AG08396 (cell line): ENCODE measurements around the gene PTBP1.
A peak's percentile ranks its signal among the peaks of the same experiment; 100 is the strongest.
"Not testable (repeated sequence)": the region's sequence is repeated elsewhere in the genome, so short reads cannot be mapped to it uniquely, and the experiment has no call there.

Source experiments
- DNase-seq: peaks from one replicate; pipeline ENCODE4 v3.0.0; 2012; ENCODE audit warnings: low spot score, mixed read lengths

PTBP1 gene

DNA sequence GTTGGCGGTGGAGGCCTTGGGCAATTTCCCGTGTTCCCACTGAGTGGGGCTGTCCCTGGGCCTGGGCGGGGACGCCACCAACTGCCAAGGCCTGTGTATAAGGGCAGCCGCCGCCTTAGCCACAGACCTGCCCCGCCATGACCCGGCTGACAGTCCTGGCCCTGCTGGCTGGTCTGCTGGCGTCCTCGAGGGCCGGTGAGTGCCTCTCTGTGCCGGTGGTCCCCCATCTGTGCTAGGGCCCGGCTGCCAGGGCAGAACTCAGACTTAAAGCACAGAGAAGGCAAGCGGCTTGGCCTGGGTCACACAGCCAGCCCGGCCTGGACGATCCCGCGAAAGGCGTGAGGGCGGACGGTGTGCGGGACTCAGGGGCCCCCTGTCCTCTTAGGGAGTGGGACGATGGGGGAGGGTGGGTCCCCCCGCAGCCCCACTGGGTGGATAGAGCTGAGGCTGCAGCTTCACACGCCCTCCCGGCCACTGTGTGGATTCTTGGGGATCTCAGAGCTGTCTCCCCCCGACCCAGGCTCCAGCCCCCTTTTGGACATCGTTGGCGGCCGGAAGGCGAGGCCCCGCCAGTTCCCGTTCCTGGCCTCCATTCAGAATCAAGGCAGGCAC lies 30.6 kb downstream of the PTBP1 start, which contains the start of gene AZU1:
Gene AZU1 (plus strand): TSS at position 128 of the 612 bp plus-strand sequence. CDS start 10 bp downstream, at position 138.
- DNase-seq, result no peak

DNA sequence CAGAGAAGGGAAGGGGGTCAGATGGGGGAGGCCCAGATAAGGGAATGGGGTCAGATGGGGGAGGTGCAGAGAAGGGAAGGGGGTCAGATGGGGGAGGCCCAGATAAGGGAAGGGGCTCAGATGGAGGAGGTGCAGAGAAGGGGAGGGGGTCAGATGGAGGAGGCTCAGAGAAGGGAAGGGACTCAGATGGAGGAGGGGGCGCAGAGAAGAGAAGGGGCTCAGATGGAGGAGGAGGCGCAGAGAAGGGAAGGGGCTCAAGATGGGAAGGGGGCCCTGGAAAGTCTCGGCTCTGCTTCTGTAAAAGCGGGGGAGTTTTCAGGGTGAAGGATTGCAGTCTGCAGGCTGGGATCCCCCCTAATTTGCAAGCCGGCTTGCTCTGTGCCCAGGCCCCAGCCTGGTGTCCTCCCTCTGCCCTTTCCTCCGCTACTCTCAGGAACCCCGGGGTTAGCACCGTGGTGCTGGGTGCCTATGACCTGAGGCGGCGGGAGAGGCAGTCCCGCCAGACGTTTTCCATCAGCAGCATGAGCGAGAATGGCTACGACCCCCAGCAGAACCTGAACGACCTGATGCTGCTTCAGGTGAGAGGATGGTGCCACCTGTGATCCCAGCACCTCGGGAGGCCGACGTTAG lies 32.0 kb downstream of the PTBP1 start:
- DNase-seq, result no peak

DNA sequence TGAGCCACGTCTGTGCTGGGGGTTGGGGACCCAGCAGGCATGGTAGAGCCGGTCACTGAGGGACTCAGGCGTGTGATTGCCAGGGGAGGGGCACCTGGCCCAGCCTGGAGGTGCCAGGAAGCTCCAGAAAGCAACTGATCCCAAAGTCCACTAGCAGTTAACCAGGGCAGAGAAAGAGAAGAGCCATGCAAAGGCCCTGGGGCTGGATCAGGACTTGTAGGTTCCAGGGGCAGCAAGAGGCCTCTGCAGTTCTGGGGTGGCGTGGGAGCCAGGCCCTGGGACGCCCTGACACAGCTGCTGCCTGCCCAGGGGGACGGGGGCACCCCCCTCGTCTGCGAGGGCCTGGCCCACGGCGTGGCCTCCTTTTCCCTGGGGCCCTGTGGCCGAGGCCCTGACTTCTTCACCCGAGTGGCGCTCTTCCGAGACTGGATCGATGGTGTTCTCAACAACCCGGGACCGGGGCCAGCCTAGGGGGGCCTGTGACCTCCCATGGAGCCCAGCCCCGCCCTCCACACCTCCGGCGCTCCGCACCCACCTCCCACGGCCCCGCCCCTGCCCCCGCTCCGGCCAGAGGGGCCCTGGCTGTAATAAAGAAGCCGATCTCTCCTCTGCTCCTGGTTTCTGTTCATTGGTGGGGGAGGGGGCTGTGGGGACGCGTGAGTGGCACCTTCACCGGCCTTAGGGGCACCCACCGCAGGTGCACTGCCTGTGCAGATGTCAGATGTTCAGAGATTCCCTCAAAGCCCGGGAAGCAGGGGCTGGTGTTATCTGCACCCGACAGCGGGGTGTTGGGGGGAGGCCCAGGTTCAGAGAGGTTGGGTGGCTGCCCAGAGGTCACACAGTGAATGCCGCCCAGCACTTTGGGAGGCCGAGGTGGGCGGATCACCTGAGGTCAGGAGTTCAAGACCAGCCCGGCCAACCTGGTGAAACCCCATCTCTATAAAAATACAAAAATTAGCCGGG lies 34.4 kb downstream of the PTBP1 start:
- DNase-seq, result no peak

DNA sequence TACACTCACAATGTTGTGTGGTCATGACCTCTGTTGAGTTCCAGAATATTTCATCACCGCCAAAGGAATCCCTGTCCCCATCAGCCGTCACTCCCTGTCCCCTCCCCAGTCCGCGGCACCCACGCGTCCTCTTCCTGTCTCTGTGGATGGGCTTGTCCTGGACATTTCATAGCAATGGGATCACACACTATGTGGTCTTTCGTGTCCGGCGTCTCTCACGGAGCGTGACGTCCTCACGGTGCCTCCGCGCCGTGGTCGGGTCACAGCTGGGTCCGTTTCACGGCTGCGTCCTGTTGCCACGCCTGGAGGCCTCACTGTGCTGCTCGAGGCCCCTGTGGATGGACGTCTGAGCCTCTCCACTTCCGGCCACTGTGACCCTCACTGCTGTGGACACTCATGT lies 37.0 kb downstream of the PTBP1 start:
- DNase-seq, result no peak

DNA sequence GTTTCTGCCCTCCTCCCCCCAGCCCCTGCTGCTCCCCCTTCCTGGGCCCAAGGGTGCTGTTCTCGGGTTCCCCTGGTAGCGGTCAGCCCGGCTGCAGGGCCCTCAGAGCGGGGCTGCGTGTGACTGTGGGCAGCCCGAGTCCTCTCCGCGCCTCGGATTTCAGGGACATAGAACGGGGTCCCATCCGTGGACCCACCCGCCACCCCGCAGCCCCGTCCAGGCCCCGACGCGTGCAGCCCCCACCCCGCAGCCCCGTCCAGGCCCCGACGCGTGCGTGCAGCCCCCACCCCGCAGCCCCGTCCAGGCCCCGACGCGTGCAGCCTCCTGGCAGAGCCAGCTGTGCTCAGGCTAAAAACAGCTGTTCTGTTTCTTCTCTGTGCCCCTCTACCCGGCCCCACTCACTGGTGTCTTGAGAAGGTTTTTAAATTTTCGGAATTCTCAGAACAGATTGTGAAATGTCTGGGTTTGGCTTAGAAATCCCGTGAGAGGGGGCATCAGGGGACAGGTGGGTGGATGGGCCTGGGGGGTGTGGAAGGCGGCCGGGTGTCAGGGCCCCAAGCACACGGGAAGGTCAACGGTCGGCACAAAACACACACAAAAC lies 38.1 kb downstream of the PTBP1 start:
- no peak for DNase-seq

DNA sequence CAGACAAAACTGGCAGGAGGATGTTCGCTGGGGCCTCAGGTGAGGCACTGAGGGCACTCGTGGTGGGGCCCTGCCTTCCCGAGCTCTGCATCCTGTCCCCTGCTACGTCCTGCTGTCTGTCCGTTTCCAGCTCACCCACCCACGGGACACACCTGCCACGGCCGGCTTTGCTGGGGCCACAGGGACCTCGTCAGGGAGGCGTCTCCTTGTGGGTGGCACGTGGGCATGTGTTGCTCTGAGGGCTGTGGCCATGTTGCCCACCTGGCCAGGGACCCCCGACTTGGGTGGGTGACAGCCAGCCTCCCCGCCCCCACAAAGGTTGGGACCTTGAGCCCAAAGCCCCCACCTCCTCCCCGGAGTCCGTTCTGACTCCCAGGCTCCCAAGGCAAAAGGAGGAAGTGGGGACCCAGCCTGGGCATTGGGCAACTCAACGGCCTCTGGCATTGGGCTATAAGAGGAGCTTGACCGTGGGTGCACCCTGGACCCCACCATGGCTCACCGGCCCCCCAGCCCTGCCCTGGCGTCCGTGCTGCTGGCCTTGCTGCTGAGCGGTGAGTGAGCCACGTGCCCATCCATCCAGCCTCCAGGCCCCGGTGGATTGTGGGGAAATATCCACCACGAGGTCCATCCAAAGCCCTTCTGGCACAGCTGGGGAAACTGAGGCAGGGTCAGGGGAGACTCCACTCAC lies 43.4 kb downstream of the PTBP1 start, which contains the start of gene PRTN3:
Gene PRTN3 (plus strand): TSS at position 481 of the 688 bp plus-strand sequence. CDS start 10 bp downstream, at position 491.
- no peak for DNase-seq

DNA sequence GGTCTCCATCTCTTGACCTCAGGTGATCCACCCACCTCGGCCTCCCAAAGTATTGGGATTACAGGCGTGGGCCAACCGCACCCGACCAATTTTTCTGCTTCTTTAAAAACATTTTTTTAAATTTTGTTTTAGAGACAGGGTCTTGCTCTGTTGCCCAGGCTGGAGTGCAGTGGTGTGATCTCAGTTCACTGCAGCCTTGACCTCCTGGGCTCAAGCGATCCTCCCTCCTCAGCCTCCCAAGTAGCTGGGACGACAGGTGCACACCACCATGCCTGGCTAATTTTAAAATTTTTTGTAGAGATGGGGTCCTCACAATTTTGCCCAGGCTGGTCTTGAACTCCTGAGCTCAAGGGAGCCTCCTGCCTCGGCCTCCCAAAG lies 45.5 kb downstream of the PTBP1 start:
- DNase-seq, result not testable (repeated sequence)

DNA sequence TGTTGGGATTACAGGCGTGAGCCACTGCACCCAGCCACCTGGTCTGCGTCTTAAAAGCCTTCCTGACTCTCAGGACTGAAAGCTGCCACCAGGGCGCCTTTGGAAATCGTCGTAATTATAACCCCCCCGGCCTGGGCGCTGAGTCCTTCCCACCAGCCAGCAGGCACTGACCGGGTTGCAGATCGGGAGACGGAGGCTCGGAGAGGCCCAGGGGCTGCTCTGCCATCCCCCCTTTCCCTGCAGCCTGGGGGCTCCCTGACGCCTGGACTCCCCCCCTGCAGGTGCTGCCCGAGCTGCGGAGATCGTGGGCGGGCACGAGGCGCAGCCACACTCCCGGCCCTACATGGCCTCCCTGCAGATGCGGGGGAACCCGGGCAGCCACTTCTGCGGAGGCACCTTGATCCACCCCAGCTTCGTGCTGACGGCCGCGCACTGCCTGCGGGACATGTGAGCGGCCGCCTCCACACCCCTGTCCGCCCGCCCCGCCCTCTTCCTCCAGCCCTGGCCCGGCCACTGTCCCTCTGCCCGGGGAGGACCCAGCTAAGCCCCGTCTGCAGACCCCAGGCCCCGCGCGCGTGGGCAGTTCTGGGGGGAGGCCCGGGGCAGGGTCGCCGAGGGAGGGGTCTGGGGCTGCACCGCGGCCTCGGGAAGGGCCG lies 46.1 kb downstream of the PTBP1 start:
- DNase-seq, result no peak

DNA sequence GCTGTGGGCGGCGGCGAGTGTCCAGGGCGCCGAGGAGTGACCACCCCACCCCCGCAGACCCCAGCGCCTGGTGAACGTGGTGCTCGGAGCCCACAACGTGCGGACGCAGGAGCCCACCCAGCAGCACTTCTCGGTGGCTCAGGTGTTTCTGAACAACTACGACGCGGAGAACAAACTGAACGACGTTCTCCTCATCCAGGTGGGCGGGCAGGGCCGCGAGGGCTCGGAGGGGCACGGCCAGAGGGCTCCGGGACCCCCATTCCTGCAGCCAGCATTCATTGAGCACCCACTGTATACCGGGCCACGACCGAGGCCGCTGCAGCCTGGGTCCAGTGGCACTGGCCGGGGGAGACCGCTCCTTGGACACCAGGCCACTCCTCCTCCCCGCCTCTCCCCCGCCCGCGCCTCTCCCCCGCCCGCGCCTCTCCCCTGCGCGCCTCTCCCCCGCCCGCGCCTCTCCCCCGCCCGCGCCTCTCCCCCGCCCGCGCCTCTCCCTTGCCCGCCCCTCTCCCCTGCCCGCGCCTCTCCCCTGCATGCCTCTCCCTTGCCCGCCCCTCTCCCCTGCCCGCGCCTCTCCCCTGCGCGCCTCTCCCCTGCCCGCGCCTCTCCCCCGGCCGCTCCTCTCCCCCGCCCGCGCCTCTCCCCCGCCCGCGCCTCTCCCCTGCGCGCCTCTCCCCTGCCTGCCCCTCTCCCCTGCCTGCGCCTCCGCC lies 46.7 kb downstream of the PTBP1 start:
- no peak for DNase-seq

DNA sequence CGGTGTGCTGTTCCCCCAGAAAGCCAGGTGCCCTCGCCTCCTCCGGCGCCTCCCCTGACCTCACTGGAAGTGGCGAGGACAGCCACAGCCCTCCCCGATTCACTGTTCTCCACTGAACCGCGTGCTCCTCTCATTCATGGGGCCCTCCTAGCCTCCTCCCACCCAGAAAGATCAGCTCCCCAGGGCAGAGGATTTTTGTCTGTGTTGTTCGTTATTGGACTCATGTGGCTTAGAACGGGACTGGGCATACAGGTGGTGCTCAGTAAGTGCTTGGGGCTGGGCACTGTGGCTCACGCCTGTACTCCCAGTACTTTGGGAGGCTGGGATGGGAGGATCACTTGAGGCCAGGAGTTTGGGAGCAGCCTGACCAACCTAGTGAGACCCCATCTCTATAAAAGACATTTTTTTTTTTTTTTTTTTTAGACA lies 47.3 kb downstream of the PTBP1 start:
- no peak for DNase-seq

DNA sequence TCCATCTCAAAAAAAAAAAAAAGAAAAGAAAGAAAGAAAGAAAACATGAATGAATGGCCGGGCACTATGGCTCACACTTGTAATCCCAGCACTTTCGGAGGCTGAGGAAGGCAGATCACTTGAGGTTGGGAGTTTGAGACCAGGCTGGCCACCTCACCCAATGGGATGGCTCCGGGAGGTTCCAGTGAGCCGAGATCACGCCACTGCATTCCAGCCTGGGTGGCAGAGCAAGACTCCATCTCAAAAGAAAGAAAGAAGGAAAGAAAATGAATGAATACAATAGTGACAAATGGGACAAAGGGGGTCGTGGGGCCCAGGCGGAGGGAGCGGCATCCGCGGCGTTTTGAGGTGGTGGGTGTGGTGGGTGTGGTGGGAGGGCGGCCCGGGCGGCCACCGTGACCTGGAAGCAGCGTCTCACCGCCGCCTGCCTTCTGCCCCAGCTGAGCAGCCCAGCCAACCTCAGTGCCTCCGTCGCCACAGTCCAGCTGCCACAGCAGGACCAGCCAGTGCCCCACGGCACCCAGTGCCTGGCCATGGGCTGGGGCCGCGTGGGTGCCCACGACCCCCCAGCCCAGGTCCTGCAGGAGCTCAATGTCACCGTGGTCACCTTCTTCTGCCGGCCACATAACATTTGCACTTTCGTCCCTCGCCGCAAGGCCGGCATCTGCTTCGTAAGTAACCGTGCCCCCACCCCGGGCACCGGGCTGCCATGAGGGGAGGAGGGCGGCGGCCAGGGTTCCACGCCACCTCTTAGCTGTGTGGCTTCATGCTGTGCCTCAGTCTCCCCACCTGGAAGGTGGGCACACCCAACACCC lies 48.7 kb downstream of the PTBP1 start:
- DNase-seq, result no peak

DNA sequence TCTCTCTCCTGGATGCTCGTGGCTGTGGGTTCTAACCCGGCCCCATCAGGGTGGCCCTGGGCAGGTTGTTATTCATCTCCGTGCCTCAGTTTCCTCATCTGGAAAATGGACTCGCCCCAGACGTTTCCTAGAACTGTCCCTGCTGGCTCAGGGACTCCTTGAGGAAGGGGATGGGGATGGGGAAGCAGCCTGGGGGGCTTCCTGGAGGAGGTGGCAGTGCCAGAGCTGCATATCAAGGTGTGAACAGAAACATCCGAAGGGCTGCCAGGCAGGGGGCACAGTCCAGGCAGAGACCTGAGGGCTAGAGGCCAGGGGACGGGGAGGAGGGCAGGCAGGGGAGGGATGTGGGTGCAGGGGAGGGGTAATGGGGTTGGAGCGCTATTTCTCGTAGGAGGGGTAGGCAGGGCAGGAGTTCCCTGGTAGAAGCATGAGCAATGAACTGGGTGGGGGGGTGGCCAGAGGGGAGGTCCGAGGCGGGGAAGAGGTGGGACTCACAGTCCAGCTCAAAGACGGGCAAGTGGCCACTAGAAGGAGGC lies 51.2 kb downstream of the PTBP1 start:
- no peak for DNase-seq

DNA sequence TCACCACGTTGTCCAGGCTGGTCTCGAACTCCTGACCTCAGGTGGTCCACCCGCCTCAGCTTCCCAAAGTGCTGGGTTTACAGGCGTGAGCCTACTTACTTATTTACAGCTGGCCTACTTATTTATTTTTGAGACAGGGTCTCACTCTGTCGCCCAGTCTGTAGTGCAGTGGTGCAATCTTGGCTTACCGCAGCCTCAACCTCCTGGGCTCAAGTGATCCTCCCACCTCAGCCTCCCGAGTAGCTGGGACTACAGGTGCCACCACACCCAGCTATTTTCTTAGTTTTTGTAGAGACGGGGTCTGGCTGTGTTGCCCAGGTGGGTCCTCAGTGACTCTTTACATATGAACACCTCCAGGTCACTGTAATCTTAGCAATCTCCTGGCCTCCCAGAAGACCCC lies 51.9 kb downstream of the PTBP1 start:
- DNase-seq, result not testable (repeated sequence)

DNA sequence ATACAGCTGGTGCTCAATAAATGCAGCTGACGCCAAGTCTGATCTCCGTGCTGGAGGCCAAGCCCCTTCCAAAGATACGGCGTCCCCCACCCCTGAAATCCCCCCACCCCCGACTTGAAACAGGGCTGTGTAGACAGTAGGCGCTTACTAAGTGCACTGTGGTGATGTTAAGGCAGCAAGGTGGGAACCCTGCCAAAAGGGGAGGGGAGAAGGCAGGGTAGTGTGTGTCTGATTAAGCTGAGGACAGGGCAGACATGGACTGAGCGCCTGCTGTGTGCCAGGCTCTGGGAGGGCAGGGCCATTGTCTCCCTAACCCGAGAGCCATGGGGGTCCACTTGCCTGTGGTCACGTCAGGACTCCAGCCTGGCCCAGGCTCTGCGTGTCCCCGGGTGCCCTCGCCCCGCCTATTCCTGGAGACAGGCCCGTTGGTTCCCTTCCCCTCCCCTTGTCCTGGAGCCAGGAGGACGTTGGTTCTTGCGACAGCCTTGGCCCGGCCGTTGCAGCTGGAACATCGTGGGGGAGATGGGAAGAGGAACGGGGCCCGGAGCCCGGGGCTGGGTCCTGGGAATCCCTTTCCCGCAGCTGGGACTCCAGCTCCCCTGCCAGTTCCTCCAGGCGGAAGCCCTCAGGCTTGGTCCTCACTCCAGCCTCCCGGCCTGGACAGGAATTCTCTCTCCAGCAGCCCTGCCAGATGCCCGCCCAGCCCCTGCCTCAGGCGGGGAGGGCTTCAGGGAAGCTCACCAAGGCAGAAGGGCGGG lies 53.1 kb downstream of the PTBP1 start:
- DNase-seq, result peak; percentile 94

DNA sequence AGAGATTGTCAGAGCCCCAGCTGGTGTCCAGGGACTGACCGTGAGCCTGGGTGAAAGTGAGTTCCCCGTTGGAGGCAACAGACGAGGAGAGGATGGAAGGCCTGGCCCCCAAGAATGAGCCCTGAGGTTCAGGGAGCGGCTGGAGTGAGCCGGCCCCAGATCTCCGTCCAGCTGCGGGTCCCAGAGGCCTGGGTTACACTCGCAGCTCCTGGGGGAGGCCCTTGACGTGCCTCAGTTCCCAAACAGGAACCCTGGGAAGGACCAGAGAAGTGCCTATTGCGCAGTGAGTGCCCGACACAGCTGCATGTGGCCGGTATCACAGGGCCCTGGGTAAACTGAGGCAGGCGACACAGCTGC lies 53.7 kb downstream of the PTBP1 start:
- no peak for DNase-seq

DNA sequence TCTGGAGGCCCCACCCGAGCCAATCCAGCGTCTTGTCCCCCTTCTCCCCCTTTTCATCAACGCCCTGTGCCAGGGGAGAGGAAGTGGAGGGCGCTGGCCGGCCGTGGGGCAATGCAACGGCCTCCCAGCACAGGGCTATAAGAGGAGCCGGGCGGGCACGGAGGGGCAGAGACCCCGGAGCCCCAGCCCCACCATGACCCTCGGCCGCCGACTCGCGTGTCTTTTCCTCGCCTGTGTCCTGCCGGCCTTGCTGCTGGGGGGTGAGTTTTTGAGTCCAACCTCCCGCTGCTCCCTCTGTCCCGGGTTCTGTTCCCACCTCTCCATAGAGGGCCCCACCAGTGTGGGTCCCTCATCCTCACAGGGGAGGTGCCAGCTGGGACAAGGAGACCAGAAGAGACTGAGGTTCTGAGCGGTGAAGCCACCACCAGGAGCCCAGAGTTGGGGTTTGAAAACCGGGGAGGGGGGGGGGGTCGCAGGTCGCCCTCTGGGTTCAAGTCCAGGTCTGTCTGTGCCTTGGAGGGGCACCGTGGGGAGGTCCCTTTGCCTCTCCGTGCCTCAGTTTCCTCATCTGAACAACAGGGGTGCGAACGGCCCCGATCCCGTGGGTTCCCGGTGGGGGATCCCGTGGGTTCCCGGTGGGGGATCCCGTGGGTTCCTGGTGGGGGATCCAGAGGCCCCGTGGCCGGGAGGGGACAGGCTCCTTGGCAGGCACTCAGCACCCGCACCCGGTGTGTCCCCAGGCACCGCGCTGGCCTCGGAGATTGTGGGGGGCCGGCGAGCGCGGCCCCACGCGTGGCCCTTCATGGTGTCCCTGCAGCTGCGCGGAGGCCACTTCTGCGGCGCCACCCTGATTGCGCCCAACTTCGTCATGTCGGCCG lies 55.1 kb downstream of the PTBP1 start, which contains the start of gene ELANE:
Gene ELANE (plus strand): TSS at position 168 of the 878 bp plus-strand sequence. CDS start 26 bp downstream, at position 194.
- DNase-seq, result no peak

DNA sequence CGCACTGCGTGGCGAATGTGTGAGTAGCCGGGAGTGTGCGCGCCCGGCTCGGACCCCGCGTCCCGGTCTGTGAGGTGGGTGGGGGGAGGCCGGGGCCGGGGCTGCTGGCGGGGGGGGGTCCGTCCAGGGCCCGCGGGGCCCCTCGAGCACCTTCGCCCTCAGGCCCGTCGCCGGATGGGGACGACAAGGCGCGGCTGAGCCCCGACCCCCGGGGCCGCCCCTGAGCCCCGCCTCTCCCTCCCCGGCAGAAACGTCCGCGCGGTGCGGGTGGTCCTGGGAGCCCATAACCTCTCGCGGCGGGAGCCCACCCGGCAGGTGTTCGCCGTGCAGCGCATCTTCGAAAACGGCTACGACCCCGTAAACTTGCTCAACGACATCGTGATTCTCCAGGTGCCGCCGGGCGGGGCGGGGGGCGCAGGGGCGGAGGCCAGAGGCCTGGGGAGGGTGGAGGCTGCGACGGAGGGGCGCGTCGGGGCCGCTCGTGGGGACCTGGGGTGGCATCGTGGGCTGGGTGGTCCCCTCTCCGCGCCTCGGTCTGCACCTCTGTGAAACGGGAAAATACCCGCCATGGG lies 55.8 kb downstream of the PTBP1 start:
- DNase-seq, result no peak
